HG02885 (cell line): ENCODE measurements around the gene TGFBR2.

Experiments
- ATAC-seq: cut with Tn5 transposase; IDR thresholded peaks from one replicate; pipeline ENCODE4 v1.9.1; 2021; ENCODE audit warnings: mild to moderate bottlenecking; ENCODE audit not compliant: unreplicated experiment, poor library complexity

TGFBR2 gene

DNA sequence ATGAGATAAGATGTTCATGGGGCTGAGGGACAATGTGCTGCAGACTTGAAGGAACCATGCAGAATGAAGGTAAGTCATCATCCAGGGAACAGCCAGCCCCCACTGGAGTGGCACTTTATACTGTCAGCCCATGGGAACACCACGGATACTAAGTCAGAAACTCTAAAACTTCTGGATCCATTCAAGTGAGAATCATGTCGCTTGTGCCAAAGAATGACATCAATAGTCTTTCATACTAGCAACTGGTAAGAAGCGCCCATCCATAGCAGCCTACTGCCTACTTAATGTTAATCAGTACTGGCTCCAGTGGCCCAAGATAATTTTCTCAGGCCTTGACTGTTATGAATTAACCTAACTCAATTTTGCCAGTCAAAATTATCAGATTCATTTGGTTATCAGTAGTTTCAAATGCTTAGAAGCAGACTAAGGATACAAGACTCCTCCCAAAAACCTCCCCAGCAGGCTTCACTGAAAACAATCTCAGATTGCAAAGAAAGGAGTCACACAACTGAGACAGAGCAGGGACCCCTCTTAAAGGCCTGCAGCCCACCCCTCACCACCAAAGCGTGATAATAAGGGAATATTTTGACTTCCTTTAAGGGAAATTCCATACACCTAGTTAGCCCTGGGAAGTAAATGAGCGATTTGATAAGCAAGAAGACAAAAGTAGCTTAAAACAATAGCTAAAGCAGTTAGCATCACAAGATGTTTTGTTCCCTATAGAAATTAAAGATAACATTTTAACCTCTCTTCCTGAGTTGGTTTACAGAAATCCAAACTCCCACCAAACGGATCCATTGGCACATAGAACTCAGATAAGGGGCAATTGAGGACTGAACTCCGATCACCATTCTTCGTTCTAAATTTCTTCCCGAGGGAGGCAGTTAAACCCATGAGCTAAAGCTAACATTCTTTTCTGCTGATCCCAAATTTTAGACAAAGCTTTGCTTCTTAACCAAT, 98.8 kb downstream of the TGFBR2 start:
- no peak for ATAC-seq

- no peak for ATAC-seq
Observed at GRCh38 chr3:30707825-30708224, 101.4 kb downstream of the TGFBR2 start.

DNA sequence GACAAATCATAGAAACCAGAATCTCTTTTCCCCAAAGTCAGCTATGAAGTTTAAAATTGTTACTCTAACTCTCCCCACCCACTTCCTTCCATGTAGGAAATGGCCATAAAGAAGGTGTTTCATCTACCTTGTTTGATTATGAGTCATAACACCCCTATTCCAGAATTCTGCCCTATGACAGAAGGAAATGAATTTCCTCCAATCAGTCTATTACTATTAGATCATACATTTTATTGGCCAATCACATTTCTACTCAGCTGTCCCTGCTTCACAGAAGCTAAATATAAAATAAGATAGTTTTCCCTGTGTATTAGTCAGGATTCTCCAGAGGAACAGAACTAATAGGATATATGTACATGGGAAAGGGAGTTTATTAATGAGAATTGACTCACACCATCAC, 102.1 kb downstream of the TGFBR2 start:
- ATAC-seq = no peak

- ATAC-seq = no peak
Observed at GRCh38 chr3:30710017-30710416, 103.6 kb downstream of the TGFBR2 start.

GRCh38 chr3:30711151-30711550, 104.8 kb downstream of the TGFBR2 start:
- ATAC-seq = no peak

- ATAC-seq = no peak
Observed at GRCh38 chr3:30711867-30712266, 105.5 kb downstream of the TGFBR2 start.

DNA sequence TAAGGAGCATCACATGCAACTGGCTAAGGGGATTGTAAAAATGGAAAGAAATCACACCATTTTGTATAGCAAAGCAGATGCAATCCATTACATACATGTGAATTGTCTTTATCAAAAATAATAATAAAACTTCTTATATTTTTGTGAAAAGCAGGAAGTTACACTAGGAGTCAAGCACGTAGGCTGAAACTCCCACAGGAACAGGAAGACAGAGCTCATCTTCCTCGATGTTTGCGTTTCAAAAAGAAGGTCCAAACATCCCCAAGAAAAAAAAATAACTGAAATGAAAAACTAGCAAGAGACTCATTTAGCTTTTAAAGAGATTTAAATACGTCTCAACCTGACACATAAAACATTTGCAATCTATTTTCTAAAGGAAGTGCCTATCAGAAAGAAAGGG, 106.6 kb downstream of the TGFBR2 start:
- no peak for ATAC-seq

DNA sequence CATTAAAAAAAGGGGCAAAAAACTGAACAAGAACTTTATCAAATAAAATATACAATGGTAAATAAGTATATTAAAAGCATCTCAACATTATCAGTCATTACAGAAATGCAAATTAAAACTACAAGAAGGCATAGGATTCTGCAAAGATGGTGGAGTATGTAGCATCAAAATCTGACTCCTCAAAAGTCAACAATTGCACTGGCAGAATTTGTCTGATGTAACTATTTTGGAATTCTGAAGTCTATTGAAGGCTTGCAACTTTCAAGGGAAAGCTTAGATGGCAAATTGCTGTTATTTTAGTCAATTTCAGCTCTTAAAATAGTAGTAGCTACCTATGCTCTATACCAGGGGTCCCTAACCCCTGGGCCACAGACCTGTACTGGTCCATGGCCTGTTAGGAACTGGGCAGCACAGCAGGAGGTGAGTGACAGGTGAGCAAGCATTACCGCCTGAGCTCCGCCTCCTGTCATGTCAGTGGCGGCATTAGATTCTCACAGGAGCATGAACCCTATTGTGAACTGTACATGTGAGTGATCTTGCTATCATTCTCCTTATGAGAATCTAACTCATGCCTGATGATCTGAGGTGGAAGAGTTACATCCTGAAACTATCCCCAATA, 107.6 kb downstream of the TGFBR2 start:
- no peak for ATAC-seq

DNA sequence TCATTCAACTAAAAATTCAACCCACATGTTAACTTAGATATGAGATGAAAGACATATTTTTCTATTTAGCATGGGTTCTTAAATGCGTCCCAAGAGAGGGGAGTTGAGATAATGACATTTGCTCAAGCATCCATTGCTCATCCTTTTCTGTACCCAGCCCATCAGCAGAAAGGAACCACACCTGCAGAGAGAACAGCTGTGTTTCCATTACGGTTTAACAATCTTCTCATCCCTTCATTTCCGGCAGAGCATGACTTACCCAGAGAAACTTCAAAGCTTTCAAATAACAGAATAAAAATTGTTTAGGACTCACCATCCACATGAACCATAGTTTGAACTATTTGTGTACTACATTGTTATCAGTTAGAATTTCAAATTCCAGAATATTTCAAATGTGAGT, 113.1 kb downstream of the TGFBR2 start:
- no peak for ATAC-seq

DNA sequence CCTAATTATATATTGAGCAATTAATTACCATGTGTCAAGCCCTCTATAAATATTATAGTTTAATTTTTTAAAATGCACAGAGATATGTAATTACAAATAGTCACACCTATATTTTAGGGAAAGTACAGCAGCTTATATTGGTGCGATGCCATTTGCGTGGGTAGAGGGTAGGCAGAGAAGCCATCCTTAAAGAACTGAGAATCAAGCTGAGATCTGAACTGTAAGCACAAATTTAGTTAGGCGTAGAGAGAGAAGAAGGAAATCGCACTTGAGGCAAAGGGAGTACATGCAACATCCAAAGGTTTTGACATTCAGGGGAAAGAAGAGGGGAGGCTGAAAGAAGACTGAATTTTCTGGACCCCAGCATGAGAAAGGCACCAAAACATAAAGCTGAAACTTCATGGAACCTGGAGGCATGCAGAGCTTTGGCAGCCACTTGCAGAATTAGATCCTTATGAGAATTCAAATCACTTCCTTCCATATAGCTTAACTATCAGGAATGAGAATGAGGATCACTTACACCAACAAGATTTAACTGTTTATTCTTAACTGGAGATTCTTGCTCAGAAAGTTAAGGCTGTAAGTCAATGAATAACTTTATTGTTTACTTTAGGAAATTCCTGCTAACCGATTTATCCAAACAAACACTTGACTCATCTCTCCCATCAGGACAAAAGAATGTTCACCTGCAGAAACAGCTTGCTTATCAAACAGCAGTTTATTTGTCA, 114.3 kb downstream of the TGFBR2 start:
- no peak for ATAC-seq

- no peak for ATAC-seq
Observed at GRCh38 chr3:30721314-30721634, 114.9 kb downstream of the TGFBR2 start.

GRCh38 chr3:30723211-30723610, 116.8 kb downstream of the TGFBR2 start:
- ATAC-seq = no peak

DNA sequence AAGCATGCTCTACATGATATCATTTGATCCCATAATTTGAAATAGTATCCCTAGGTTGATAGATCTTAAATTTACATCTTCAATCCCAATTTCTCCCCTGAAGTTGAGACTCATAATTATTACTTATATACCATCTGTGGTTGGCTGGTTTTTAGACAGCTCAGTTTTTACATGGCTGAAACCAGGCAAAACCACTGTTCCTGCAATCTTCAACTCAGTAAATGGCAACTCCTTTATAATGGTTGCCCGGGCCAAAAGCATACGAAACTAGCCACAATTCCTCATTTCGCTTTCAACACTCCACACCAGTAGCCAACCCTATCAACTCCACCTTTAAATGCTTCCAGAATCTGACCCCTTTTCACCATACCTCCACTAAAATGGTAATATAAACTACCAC, 118.5 kb downstream of the TGFBR2 start:
- ATAC-seq = no peak

DNA sequence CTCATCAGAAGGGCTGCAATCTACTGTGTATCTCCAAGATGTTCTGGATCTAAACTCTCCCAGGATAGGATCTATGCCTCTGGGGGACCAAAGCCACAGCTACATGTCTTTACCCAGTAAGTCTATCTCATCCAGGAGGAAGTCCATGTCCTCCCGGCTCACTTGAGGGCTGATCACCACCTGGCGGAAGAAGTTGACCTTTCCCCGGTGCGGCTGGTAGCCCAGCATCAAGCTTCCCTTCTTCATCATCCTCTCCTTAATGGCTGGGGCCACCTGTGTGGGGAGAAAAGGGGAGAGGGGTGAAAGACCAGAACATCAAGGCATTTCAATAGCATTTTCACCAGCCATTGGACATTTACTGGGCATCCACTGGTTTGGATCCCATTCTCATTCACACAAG, 121.7 kb downstream of the TGFBR2 start:
- ATAC-seq = no peak

DNA sequence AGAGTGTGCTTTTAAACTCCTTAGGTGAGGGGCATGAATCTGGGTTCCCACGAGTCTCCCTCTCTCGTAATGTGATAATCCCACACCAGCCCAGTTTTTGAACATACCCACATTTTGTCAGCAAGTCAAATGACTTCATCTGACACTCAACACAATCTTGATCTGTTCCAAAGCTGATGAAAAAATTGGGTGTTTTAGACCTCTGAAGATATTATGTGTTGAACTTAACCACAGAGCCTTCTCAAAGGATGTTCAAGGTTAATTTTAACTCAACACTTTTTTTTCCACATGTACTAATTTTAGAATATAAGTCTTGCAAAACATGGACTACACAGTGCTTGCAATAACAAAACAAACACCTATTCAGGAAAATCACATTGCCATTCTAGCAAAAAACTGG, 123.1 kb downstream of the TGFBR2 start:
- no peak for ATAC-seq

- no peak for ATAC-seq
Observed at GRCh38 chr3:30729936-30730335, 123.5 kb downstream of the TGFBR2 start.

DNA sequence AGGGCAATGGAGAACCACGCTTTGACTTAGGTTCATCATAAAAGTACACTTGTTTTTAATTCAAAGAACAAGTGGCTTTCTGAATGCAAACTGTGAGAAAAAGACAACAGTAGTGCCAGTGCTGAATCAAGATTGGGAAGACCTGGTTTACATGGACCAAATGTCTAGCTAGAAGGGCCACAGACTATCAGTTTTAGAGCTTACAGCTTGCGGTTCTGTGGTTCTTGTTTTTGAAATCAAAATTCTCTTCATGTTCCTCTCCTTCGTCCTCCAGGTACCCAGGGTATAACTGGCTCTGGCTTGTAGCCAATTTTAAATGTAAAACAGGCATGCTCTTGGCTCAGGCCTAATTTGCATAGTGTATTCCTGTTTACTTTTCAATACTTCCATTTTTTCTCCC, 124.6 kb downstream of the TGFBR2 start:
- ATAC-seq = no peak

- ATAC-seq = no peak
Observed at GRCh38 chr3:30733209-30733608, 126.8 kb downstream of the TGFBR2 start.

DNA sequence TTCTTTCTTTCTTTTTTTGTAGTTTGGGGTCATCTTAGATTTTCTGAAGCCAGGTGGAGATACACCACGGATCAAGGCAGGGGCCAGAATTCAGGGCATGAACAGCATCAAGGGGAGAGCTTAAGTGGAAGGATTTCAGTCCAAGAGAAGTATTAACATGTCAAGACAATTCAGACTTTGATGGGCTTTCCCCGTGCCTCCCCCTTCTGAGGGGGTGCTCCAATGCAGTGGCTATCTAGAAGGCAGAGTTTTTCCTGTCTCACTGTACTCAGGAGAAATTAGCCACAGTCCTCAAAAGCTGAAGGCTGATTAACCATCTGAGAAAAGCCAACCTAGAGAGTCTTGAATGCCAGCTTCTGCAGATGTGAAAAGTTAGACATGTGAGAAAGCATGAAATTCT, 127.3 kb downstream of the TGFBR2 start:
- no peak for ATAC-seq

DNA sequence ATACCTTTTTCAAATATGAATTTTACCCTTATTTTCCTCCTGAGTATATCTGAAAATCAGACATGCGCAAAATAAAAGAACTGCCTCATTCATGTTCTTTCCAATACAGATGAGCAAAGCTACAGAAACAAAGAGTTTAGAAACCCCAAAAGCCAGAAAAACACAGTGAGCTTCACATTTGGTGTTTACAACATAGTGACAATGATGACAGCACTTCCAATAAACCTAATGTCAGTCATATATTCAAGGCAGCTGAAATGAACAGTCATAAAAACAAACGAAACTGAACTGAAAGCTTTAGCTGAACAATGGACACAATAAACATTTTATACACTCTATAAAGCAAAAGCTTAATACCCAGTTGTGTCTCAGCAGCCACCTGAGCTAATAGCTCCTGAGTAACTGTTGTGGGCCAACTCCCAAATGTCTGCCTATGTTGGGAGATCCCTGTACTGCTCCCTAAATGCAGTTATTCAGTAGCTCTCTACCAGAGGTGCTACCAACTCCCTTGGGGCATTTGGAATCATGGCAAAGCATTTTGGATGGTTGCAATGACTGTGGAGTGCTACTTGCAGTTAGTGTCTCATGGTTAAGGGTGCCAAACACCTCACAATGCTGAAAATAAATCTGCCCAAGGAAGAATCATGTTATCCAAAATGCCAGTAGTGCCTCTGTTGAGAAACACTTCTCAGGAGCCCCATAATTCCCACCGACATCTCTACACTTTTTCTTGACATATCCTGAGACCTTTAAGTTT, 131.5 kb downstream of the TGFBR2 start:
- no peak for ATAC-seq

DNA sequence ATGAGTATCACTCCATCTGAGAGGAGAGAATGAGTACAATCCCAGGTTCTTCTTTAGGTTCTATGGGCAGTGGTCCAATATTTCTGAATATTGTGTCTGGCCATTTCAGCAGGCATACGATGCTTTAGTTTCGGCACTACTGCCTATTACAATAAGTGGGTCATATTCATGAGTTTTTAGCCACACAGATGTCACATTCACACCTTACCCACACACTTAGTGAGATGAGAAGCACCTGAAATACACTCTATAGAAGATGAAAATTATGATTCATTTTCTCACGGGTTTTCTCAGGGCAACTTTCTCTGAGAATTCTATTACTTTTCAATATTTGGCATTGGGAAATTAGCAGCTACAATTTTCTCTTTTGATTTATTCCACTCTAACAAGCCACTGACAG, 132.2 kb downstream of the TGFBR2 start:
- ATAC-seq = no peak
